Large intestine (tissue), 3 donors: Measurements from ENCODE around the gene UACA. TPM values are rescaled to one million over a fixed set of nuclear protein-coding genes. Genes with fewer than 3 reads are reported as not detected.

Experiments
- DNase-seq, 2 donors: peaks; one replicate each; pipeline versions ENCODE4 v3.0.0 to v3.0.0-alpha.2; 2013
- H3K27ac ChIP-seq: one replicate; pipeline ENCODE4 v1.5.1; 2013; ENCODE audit warnings: low read length
- H3K27me3 ChIP-seq: 2 replicates; pipeline ENCODE4 v1.6.1; 2013; ENCODE audit warnings: low read length; ENCODE audit not compliant: control insufficient read depth, insufficient read depth
- H3K36me3 ChIP-seq: 2 replicates; pipeline ENCODE4 v1.6.1; 2013; ENCODE audit warnings: low read length; ENCODE audit not compliant: control insufficient read depth, insufficient read depth
- H3K4me1 ChIP-seq: one replicate; pipeline ENCODE4 v1.6.1; 2013; ENCODE audit warnings: low read length; ENCODE audit not compliant: control insufficient read depth, insufficient read depth
- H3K4me3 ChIP-seq: one replicate; pipeline ENCODE4 v1.5.1; 2013; ENCODE audit warnings: low read length
- H3K9me3 ChIP-seq: one replicate; pipeline ENCODE4 v1.6.1; 2013; ENCODE audit warnings: mild to moderate bottlenecking, low read depth, low read length, moderate library complexity; ENCODE audit not compliant: control insufficient read depth
- WGBS: methylation state at CpG from one replicate; pipeline ENCODE4 v1.1.5; 2013; ENCODE audit warnings: low lambda C conversion rate; ENCODE audit not compliant: insufficient coverage; 5-methylcytosine and 5-hydroxymethylcytosine counted together
- polyA plus RNA-seq: library from polyadenylated mRNA; unstranded; fragments of 120-200 nt; gene quantifications from one replicate; pipeline ENCODE4 v1.2.1, GENCODE V29; 2013

The UACA gene
- polyA plus RNA-seq, 1 donor = 65.2 TPM

DNA sequence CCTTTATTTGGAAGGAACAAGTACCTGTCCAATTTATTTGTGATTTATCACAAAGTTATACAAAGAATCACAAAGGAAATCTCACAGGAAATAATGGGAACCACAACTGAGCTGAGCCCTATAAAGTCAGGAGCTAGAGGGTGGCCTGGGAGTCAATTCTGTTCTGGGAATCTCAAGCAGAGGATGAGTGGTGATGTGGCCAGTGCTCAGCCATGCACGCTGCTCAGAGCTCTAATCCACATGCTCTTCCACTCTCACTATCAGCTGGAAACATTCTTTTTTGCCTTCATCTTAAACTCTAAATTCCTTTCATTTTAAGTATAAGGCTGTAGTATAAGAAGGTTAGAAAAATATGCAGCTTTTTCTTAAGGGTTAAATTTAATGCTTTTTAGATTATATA is 36.6 kb downstream of the UACA start:
- no CpG with 5 or more reads among the region's 1 CpG for WGBS
- Histone ChIP-seq H3K27ac (no peak overlapping the region), H3K4me1 (peaks cover 2% of the 10 kb centered on the region), H3K36me3 (no peaks in the 10 kb centered on the region), H3K27me3 (no peaks in the 10 kb centered on the region), H3K4me3 (no peak overlapping the region), H3K9me3 (no peaks in the 10 kb centered on the region)
- no peak for DNase-seq

DNA sequence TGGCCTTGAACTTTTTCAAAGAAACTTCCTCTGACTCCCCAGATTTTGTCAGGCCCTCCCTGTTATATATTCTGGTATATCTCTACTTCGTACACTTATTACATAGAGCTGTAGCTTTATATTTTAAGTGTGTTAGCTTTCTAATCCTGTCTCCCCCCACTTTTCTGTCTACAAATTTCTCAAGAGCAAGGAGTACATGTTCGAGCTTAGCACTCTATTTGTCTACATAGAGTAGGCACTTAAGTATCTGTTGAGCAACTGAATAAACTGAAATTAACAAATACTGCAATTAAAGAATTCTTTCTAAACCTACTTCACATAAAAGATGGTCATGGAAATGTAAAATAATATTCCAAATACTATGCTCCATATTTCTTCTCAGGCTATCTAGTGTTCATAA is 39.4 kb downstream of the UACA start:
- Histone ChIP-seq H3K9me3 (no peaks in the 10 kb centered on the region), H3K27me3 (no peaks in the 10 kb centered on the region), H3K36me3 (no peaks in the 10 kb centered on the region), H3K27ac (no peak overlapping the region), H3K4me3 (no peak overlapping the region), H3K4me1 (peaks cover 13% of the 10 kb centered on the region)
- 80% methylated on average over 1 of the region's 2 CpGs for WGBS
- no peak for DNase-seq

DNA sequence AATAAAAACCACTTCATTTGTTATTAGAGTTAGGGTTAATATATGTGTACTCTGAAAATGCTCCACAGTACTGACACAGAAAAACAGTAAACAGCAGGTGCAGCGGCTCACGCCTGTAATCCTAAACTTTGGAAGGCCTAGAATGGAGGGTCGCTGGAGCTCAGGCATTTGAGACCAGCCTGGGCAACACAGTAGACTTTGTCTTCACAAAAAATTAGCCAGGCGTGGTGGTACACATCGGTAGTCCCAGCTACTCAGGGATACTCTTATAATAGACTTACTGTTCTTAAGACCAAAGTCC is 40.3 kb downstream of the UACA start:
- no CpG with 5 or more reads among the region's 5 CpGs for WGBS
- H3K4me3 ChIP-seq = no peak overlapping the region
- DNase-seq = peak in 1 of 2 donors; percentile 40
- H3K4me1 ChIP-seq = peaks cover 17% of the 10 kb centered on the region
- H3K36me3 ChIP-seq = no peaks in the 10 kb centered on the region
- H3K27me3 ChIP-seq = no peaks in the 10 kb centered on the region
- no peaks in the 10 kb centered on the region for H3K9me3 ChIP-seq
- no peak overlapping the region for H3K27ac ChIP-seq

DNA sequence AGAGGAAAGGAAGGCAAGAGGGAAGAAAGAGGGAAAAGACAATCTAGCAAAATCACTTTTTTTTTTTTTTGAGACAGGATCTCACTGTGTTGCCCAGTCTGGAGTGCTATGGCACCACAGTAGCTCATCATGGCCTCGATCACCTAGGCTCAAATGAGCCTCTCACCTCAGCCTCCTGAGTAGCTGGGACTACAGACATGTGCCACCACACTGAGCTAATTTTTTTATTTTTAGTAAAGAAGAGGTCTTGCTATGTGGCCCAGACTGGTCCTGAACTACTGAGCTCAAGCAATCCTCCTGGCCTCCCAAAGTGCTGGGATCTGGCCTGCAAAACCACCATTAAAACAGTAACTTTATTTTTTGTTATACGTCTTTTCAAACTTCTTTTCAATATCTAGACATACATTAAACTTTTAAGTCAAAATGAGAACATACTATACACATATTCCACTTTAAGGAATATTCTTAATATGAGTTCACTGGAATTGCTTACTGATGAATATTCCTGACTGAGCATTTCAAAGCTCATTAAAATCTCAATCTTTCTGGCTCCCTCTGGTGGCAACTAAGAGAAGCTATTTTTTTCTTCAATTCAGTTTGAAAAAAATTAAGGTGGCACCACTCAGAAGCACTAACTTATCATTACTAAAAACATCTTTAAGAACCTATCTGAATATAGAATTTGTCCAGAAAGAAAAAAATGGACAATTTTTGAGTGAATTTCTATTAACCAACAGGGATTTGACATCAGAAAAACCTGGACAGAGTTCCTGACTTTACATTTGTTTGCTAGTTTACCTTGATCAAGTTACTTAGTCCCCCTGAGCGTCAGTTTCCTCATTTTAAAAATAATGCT is 40.9 kb downstream of the UACA start:
- DNase-seq = peak in 1 of 2 donors; percentile 57
- Histone ChIP-seq H3K27ac (no peak overlapping the region), H3K4me3 (no peak overlapping the region), H3K4me1 (peaks cover 17% of the 10 kb centered on the region), H3K9me3 (no peaks in the 10 kb centered on the region), H3K36me3 (no peaks in the 10 kb centered on the region), H3K27me3 (no peaks in the 10 kb centered on the region)
- 85% methylated on average over 2 of the region's 3 CpGs for WGBS

DNA sequence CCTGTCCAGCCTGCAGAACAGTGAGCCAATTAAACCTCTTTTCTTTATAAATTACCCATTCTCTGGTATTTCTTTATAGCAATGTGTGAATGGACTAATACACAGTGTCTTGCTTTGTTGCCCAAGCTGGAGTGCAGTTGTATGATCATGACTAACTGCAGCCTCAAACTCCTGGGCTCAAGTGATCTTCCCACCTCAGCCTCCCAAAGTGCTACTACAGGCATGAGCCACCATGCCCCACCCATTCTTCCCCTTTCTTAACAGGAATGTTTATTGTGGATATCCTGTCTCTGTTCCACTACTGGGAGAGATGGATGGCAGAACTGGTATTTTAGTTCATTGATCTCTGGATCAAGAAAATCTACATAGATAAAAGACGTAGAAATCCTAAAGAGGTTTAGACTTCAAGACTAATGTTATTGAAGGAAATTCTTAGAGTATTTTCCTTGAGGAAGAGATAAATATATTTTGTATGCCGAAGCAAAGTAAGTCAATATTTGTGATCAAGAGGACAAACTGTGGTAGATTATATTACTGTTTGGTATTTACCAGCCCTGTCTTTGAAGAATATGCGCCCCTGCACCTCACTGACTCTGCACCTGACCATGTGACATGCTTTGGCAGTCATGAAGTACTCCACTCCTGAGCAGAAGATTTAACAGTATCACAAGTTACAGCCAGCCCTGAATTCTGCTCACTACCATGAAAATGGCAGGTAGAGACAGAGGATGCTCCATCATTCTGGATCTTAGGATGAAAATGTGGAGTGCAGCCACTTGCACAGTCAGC is 42.9 kb downstream of the UACA start:
- no peaks in the 10 kb centered on the region for H3K27me3 ChIP-seq
- no peak overlapping the region for H3K4me3 ChIP-seq
- no peaks in the 10 kb centered on the region for H3K9me3 ChIP-seq
- no peaks in the 10 kb centered on the region for H3K36me3 ChIP-seq
- peak in 1 of 2 donors; percentile 34 for DNase-seq
- H3K27ac ChIP-seq = no peak overlapping the region
- H3K4me1 ChIP-seq = peaks cover 21% of the 10 kb centered on the region
- 38% methylated on average over 1 of the region's 3 CpGs for WGBS

DNA sequence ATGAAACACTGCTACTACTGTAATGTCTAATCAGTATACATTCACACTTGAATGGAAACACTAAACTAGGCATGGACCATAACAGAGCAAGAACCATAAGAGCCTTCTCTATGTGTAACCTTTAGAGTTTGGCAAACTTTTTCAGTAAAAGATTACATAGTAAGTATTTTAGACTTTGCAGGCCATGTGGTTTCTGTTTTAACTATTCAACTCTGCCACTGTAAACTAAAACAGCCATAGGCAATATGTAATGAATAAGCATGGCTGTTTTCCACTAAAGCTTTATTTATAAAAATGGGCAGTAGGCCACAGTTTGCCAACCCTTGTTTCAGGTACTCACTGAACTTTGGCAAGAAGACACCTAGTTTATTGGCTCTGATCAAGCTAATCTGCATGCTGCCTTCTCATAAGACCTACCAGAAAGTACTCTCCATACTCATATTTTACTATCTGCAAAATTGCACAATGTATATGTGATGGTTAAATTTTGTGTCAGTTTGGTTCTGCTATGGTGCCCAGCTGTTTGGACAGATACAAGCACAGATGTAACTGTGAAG is 46.0 kb downstream of the UACA start:
- H3K4me1 ChIP-seq = peaks cover 25% of the 10 kb centered on the region
- no peaks in the 10 kb centered on the region for H3K27me3 ChIP-seq
- H3K27ac ChIP-seq = no peak overlapping the region

DNA sequence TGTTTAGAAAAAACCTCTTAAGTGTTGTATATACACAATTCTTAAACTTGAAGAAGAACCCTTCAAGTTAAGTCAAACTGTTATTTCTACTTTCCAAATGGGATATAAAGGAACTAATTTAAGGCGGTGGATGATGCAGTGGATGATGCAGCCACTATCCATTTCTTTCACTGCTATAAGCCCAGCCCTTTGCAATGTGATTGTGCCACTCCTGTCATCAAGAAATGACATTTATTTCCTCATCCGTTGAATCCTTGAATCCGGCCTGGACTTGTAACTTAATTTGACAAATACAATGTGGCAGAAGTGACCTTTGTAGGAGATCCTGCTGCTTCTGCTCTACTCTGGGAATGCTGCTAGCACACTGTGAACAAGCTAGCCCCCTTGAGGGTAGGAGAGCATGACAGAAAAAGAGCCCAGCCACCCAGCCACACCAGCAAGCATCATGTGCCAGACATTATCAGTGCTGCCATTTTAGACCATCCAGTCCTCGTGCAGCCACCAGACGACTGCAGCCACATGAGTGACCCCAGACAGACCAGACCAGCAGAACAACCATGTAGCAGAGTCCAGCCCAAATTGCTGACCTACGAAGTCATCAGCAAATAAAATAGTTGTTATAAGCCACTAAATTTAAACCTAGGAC is 47.4 kb downstream of the UACA start:
- peaks cover 22% of the 10 kb centered on the region for H3K4me1 ChIP-seq
- no peaks in the 10 kb centered on the region for H3K9me3 ChIP-seq
- no peak overlapping the region for H3K4me3 ChIP-seq
- H3K27ac ChIP-seq = no peak overlapping the region
- H3K36me3 ChIP-seq = no peaks in the 10 kb centered on the region
- no CpG with 5 or more reads among the region's 6 CpGs for WGBS
- no peaks in the 10 kb centered on the region for H3K27me3 ChIP-seq
- DNase-seq = no peak

More for the DNA sequence above, 46.0 kb downstream of the UACA start:
- Histone ChIP-seq H3K9me3 (no peaks in the 10 kb centered on the region), H3K4me3 (no peak overlapping the region), H3K36me3 (no peaks in the 10 kb centered on the region)
- peak in 1 of 2 donors; percentile 33 for DNase-seq

DNA sequence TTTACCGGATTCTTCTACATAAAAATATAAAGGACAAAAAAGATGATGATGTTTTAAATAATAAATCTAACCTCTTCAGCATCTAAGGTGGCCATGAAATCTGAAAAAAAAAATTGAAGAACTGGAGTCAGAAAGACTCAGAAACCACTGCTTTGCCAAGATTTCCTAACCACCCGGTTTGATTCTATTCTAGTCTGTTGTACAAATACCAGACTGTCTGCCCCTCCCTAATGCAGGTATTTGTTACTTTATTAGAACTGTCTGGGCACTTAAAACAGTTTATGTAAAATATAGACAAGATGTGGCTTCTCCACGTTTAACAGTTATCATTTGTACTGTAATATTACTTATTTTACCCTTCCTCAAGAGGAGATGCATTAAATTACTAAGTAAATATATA is 48.8 kb downstream of the UACA start:
- peaks cover 15% of the 10 kb centered on the region for H3K4me1 ChIP-seq
- H3K27ac ChIP-seq = no peak overlapping the region
- no peak overlapping the region for H3K4me3 ChIP-seq
- no peaks in the 10 kb centered on the region for H3K27me3 ChIP-seq
- H3K9me3 ChIP-seq = no peaks in the 10 kb centered on the region
- DNase-seq = peak in 1 of 2 donors; percentile 10
- H3K36me3 ChIP-seq = no peaks in the 10 kb centered on the region
- 0% methylated on average over 1 of the region's 3 CpGs for WGBS

DNA sequence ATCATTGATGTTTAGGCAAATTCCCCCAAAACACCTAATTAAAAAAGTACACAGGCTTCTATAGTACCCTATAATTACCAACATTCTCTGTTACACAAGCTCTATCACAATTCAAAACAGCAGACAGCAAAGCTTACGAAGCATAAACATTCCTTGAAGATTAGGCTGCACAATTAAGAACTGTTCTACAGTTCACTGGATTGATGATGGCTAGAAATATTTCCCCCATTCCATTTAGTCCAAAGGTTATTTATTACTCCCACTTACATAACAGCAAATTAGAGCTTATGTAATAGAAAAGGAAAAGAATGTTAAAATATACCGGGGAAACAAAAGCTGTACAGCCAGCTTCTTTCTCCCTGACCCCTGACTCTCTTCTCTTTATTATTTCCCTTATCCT is 49.3 kb downstream of the UACA start:
- Histone ChIP-seq H3K9me3 (no peaks in the 10 kb centered on the region), H3K27ac (no peak overlapping the region), H3K36me3 (no peaks in the 10 kb centered on the region), H3K4me1 (peaks cover 12% of the 10 kb centered on the region), H3K27me3 (no peaks in the 10 kb centered on the region), H3K4me3 (no peak overlapping the region)
- peak; percentile 36 to 65 for DNase-seq
- 0% methylated on average over 1 of the region's 2 CpGs for WGBS

DNA sequence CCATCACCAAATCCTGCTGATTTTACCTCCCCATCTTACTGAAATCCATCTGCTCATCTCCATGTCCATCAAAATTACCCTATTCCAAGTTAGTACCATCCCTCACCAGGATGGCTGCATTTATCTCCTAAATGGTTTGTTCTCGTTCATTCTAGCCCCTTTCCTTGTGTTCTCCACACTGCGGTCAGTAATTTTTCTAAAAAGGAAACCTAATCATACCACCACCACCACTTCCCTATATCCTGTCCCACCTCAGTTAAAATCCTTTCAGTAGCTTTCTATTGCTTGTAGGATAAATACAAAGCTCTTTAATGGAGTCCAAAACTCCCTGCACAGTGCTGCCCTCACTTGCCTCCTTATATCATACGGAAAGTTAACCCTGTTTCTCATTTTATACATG is 51.1 kb downstream of the UACA start:
- peaks cover 8% of the 10 kb centered on the region for H3K4me1 ChIP-seq
- no CpG with 5 or more reads among the region's 3 CpGs for WGBS
- DNase-seq = no peak
- H3K36me3 ChIP-seq = no peaks in the 10 kb centered on the region
- no peak overlapping the region for H3K27ac ChIP-seq
- H3K27me3 ChIP-seq = no peaks in the 10 kb centered on the region
- H3K4me3 ChIP-seq = no peak overlapping the region
- no peaks in the 10 kb centered on the region for H3K9me3 ChIP-seq
